ENCODE results near the gene UBE2D1.

UBE2D1 gene

DNA sequence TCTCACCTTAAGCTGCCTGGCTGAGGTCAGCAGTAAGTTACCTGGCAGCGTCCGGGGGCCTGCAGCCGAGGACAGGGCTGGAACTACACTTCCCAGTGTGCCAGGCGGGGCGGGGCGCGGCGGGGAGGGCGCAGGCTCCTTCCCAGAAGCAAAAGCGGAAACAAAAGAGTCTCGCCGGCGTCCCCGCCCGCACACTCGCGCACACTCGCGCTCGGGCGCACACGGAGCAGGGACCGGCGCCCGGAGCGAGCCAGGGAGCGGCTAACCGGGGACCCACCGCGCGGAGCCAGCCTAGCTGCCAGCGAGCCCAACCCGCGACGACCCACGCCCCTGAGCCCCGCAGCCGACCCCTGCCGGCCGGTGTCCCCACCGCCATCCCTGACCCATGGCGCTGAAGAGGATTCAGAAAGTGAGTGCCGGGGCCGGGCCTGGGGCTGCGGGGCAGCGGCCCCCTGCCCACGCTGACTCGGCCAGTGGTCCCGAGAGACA, at the start of gene UBE2D1:
TSS of gene UBE2D1 (plus strand) at position 190 of the 489 bp plus-strand sequence. CDS start at position 386, 196 bp downstream.
- peak; percentile 78 for DNase-seq (ENCODE audit: low read depth)

- DNase-seq (ENCODE audit: low read depth): peak; percentile 69
Observed at GRCh38 chr10:58291538-58292174, 43.1 kb upstream of the UBE2D1 start.

- no peak for DNase-seq (ENCODE audit: low read depth)
Observed at GRCh38 chr10:58293989-58294388, 40.8 kb upstream of the UBE2D1 start.

- peak; percentile 52 for DNase-seq (ENCODE audit: low read depth)
Observed at GRCh38 chr10:58299580-58299979, 35.2 kb upstream of the UBE2D1 start.

- no peak for DNase-seq (ENCODE audit: low read depth)
Observed at GRCh38 chr10:58300676-58301075, 34.1 kb upstream of the UBE2D1 start.

DNA sequence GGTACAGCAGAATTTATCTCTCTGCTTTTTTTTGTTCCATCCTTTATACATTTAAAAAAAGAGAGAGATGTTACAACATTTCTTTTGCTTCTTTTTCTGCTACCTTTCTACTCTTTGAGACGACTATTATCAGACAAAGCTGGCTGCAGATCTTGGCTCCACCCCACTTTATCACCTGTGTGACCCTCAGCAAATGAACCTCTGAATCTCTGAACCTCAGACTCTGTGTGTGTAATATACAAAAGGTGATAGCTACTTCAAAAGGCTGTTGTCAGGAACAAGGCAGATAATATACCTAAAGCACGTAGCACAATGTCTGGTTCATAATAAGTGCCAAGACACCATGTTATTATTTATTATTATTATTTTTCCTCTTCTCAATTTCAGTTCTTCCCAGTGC, 32.6 kb upstream of the UBE2D1 start:
- no peak for DNase-seq (ENCODE audit: low read depth)

GRCh38 chr10:58304099-58304633, 30.6 kb upstream of the UBE2D1 start:
- DNase-seq (ENCODE audit: low read depth): no peak

DNA sequence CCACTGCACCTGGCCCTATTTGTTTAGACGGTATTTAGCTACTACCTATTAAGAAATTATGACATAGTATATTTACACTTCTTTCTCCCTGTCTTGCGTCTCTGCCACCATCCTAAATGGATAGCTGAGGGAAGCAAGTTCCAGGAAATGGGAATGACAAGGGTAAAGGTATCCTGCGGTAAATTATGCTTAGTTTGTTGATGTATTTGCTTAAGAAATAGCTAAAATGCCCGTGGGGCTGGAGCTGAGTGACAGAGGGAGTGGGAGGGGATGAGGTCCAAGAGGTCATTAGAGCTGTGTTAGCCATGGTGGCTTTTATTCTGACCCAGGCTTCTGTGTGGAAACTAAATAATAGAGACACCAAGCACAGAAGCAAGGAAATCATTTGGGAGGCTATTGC, 29.0 kb upstream of the UBE2D1 start:
- no peak for DNase-seq (ENCODE audit: low read depth)

DNA sequence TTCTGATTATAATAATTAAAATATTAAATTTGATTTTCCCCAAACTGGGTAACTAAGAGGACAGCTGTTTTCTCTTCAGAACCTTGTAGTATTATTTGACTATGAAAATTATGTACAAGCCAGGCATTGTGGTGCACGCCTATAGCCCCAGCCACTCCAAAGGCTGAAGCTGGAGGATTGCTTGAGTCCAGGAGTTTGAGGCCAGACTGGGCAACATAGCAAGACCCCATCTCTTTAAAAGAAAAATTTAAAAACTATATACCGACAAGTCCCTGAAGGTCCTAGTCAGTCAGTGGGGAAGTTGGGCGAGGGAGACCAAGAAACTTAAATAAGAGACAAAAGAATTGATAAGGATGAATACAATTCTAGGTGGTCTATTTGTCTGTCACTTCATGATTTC, 27.1 kb upstream of the UBE2D1 start:
- no peak for DNase-seq (ENCODE audit: low read depth)

DNA sequence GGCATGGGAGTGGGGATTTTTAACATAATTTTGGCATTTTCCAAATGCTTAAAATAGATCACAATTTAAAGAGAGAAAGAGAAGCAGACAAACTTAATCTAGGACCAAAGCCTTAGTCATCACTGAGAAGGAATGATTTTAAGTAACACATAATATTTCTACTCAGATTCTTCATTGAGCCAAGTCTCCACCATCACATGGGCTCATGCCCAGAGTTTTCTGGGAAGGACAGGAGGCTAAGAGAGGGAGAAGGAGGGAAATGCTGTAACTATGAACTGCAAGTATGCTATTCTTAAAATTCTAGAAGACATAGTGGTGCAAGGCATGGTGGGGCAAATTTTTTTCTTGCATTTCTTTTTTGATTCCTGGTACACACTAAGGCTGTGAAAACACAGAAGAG, 23.8 kb upstream of the UBE2D1 start:
- DNase-seq (ENCODE audit: low read depth): no peak

DNA sequence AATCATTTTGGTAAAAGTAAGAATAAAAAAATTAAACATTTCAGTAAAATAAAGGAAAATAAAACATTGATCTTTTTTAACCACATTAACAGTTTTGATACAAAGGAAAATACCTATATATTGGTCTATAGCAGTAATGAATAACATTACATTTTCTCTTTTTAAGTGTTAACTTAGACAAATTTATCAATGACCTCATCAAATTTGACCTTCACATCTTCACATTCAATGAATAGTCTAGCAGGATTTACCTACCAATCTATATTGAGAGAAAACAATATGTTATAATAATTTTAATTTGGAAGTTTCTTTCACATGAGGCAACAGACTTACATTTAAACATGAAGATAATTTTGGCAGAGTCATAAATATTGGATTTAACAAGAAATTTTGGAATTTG, 17.9 kb upstream of the UBE2D1 start:
- no peak for DNase-seq (ENCODE audit: low read depth)

- DNase-seq (ENCODE audit: low read depth): peak; percentile 28
Observed at GRCh38 chr10:58318346-58318745, 16.5 kb upstream of the UBE2D1 start.

- peak; percentile 1 for DNase-seq (ENCODE audit: low read depth)
Observed at GRCh38 chr10:58319599-58319998, 15.2 kb upstream of the UBE2D1 start.

DNA sequence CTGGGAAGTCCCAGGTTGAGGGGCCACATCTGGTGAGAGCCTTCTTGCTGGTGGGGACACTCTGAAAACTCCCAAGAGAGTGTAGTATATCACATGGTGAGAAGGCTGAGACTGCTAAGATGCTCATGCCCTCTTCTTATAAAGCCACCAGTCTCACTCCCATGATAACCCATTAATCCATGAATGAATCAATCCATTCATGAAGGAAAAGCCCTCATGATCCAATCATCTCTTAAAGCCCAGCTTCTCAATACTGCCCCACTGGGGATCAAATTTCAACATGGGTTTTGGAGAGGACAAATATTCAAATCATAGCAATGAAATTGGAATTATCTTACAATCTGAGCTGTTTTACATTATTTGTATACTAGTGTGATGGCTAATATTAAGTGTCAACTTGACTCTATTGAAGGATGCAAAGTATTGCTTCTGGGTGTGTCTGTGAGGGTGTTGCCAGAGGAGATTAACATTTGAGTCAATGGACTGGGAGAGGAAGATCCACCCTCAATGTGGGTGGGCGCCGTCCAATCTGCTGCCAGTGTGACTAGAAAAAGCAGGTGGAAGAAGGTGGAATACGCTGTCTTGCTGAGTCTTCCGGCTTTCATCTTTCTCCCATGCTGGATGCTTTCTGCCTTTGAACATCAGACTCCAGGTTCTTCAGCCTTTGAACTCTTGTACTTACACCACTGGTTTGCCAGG, 14.3 kb upstream of the UBE2D1 start:
- DNase-seq (ENCODE audit: low read depth): no peak

GRCh38 chr10:58322072-58322834, 12.6 kb upstream of the UBE2D1 start:
- peak; percentile 87 for DNase-seq (ENCODE audit: low read depth)

DNA sequence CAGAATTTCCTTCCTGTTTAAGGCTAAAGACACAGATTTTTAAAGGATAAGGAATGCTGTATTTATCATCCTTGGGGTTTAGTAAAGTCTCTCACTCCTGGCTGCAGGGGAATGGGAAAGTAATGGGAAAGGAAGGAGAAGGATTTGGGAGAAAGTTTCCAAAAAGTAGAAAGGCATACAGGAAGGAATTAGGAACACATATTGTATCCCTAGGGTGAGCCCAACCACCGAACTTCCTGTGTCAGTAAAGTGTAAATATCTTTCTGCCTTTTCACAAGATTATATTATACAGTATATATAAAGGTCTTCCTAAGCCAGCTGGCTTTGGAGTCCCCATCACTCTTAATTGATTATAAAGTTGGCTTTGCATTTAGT, 12.0 kb upstream of the UBE2D1 start:
- no peak for DNase-seq (ENCODE audit: low read depth)

GRCh38 chr10:58326967-58327381, 7.8 kb upstream of the UBE2D1 start:
- peak; percentile 54 for DNase-seq (ENCODE audit: low read depth)

- DNase-seq (ENCODE audit: low read depth): no peak
Observed at GRCh38 chr10:58328233-58328632, 6.6 kb upstream of the UBE2D1 start.

DNA sequence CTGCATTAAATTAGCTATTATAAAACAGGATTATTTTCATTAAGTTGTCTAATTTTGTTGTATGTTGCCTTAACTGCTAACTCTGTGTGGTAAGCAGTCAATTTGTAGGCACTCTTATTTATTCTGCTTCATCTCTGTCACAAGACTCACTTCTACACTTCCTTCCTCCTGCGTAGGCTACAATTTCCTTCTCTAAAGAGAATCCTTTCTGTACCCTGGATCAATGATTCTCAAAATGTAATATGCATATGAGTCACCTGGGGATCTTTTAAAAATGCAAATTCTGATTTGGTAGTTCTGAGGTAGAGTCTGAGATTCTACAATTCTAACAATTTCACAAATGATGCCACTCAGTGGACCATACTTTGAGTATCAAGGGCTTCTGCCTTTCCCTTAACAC, 4.4 kb upstream of the UBE2D1 start:
- DNase-seq (ENCODE audit: low read depth): no peak

DNA sequence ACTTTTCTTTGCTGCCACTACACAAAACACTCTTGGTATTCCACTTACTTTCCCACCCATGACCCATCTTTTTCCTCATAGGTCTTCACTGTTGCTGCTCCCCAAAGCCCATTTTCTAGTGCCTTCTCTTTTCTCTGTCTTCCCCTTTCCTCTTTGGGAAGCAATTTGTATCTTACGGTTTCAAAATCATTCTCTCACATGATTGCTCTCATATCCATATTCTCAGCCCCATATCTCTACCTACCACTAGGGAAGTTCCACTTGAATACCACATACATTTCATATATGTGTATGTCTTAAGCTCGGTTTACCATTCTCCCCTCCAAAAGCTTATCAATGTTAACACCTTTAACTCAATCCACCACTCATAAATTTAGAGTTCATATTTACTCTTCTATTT, 3.2 kb upstream of the UBE2D1 start:
- no peak for DNase-seq (ENCODE audit: low read depth)

GRCh38 chr10:58335306-58336005, 650 bp downstream of the UBE2D1 start:
- DNase-seq (ENCODE audit: low read depth): peak; percentile 54

- no peak for DNase-seq (ENCODE audit: low read depth)
Observed at GRCh38 chr10:58336242-58336641, 1.4 kb downstream of the UBE2D1 start.

All from iris pigment epithelial cell (primary cell).